Upper lobe of left lung (tissue), 6 donors: ENCODE data around the gene CRYBB1. TPM values are rescaled to one million over a fixed set of nuclear protein-coding genes. Genes with fewer than 3 reads are reported as not detected.

Experiments
- ATAC-seq, 2 donors: fragments of 200-7000 bp; cut with Tn5 transposase; one replicate each; pipeline ENCODE4 v1.9.1; 2022; ENCODE audit warnings: mild to moderate bottlenecking in 2 of 2, moderate library complexity in 2 of 2; ENCODE audit not compliant: low FRiP score in 2 of 2
- DNase-seq, 2 donors: peaks; one replicate each; pipeline ENCODE4 v3.0.0-alpha.2; 2019 to 2020
- H3K27ac ChIP-seq, 4 donors: fragments of 200-600 bp; sonication (generic); one replicate each; pipeline ENCODE4 v1.5.1; 2016 to 2019
- H3K27me3 ChIP-seq, 4 donors: fragments of 200-600 bp; sonication (generic); one replicate each; pipeline ENCODE4 v1.5.1; 2017 to 2019
- H3K36me3 ChIP-seq, 4 donors: fragments of 200-600 bp; sonication (generic); one replicate each; pipeline ENCODE4 v1.5.1; 2016 to 2019
- H3K4me1 ChIP-seq, 4 donors: fragments of 200-600 bp; sonication (generic); one replicate each; pipeline ENCODE4 v1.5.1; 2018 to 2019
- H3K4me3 ChIP-seq, 4 donors: fragments of 200-600 bp; sonication (generic); one replicate each; pipeline ENCODE4 v1.5.1; 2017 to 2019; ENCODE audit warnings: mild to moderate bottlenecking in 2 of 4, moderate library complexity in 1 of 4
- H3K9me3 ChIP-seq, 4 donors: fragments of 200-600 bp; sonication (generic); one replicate each; pipeline ENCODE4 v1.5.1; 2018 to 2019
- EP300 ChIP-seq, 4 donors: sonication (generic); formaldehyde crosslinking; IDR thresholded peaks; one replicate each; pipeline ENCODE4 v1.5.1; 2017; ENCODE audit warnings: antibody characterized with exemption in 4 of 4, control low read depth in 2 of 4
- POLR2A ChIP-seq, 4 donors: fragments of 450-650 bp; IDR thresholded peaks; one replicate each; pipeline ENCODE4 v1.5.1; 2016 to 2017; ENCODE audit warnings: antibody characterized with exemption in 4 of 4, mild to moderate bottlenecking in 2 of 4
- POLR2AphosphoS5 ChIP-seq, 2 donors: sonication (generic); formaldehyde crosslinking; IDR thresholded peaks; one replicate each; pipeline ENCODE4 v1.5.1; 2017; ENCODE audit warnings: antibody characterized with exemption in 2 of 2
- WGBS, 2 donors: methylation state at CpG; one replicate each; pipeline ENCODE4 v1.1.5; 2017 to 2018; 5-methylcytosine and 5-hydroxymethylcytosine counted together
- total RNA-seq, 6 donors: library from RNA; depleted of rRNA in 4 of 6; stranded (reverse); fragments of >200 nt in 4 of 6; gene quantifications; one replicate each; pipeline versions ENCODE4 v1.1.0 to v1.2.1, GENCODE V29; 2016 to 2021
- TF ChIP-seq, protein P1 (sequence below), 6 experiments: fragments of 450-650 bp in 4 of 6; fragments of 200-600 bp in 2 of 6; sonication (generic) in 2 of 6; IDR thresholded peaks; one replicate each; pipeline ENCODE4 v1.5.1; 2016 to 2019; ENCODE audit warnings: antibody characterized with exemption in 6 of 6
- donor health status: DM: no; HTN: no; CAD: no; lungs with moderate emphysema.
- donor health status: DM: no; HTN: yes; CAD: no; lungs with severe emphysema.

CRYBB1 gene
- total RNA-seq, 6 donors from 2014 or later = 0.26 to 0.81 TPM; not detected in 4

GRCh38 chr22:26608129-26608528, 9.7 kb downstream of the CRYBB1 start:
- DNase-seq (no peak), ATAC-seq (no peak)
- Histone ChIP-seq H3K4me1 (no peaks in the 10 kb centered on the region), H3K27me3 (no peaks in the 10 kb centered on the region), H3K4me3 (no peak overlapping the region), H3K27ac (no peak overlapping the region), H3K36me3 (no peaks in the 10 kb centered on the region), H3K9me3 (no peaks in the 10 kb centered on the region)
- 57 to 65% methylated on average over 2 of the region's 2 CpGs for WGBS, 2 donors
- TF ChIP-seq POLR2A (IDR thresholded peaks at IDR 0.05) = no peak
- no peak for TF ChIP-seq POLR2AphosphoS5 (IDR thresholded peaks at IDR 0.05)
- no peak for TF ChIP-seq EP300 (IDR thresholded peaks at IDR 0.05)
- TF ChIP-seq, protein P1, sequence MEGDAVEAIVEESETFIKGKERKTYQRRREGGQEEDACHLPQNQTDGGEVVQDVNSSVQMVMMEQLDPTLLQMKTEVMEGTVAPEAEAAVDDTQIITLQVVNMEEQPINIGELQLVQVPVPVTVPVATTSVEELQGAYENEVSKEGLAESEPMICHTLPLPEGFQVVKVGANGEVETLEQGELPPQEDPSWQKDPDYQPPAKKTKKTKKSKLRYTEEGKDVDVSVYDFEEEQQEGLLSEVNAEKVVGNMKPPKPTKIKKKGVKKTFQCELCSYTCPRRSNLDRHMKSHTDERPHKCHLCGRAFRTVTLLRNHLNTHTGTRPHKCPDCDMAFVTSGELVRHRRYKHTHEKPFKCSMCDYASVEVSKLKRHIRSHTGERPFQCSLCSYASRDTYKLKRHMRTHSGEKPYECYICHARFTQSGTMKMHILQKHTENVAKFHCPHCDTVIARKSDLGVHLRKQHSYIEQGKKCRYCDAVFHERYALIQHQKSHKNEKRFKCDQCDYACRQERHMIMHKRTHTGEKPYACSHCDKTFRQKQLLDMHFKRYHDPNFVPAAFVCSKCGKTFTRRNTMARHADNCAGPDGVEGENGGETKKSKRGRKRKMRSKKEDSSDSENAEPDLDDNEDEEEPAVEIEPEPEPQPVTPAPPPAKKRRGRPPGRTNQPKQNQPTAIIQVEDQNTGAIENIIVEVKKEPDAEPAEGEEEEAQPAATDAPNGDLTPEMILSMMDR (IDR thresholded peaks at IDR 0.05) = no peak

- WGBS, 2 donors = 90 to 93% methylated on average over 4 of the region's 4 CpGs
- ATAC-seq (no peak), DNase-seq (no peak)
- H3K36me3 ChIP-seq = no peaks in the 10 kb centered on the region
- H3K27me3 ChIP-seq = no peaks in the 10 kb centered on the region
- H3K4me1 ChIP-seq = no peaks in the 10 kb centered on the region
- H3K4me3 ChIP-seq = no peak overlapping the region
- no peaks in the 10 kb centered on the region for H3K9me3 ChIP-seq
- TF ChIP-seq POLR2A (IDR thresholded peaks at IDR 0.05) (no peak), POLR2AphosphoS5 (IDR thresholded peaks at IDR 0.05) (no peak), EP300 (IDR thresholded peaks at IDR 0.05) (no peak)
- TF ChIP-seq, protein P1 (IDR thresholded peaks at IDR 0.05) = no peak
- H3K27ac ChIP-seq = no peak overlapping the region
These were observed 11.2 kb downstream of the CRYBB1 start for GRCh38 chr22:26606611-26607010.

DNA sequence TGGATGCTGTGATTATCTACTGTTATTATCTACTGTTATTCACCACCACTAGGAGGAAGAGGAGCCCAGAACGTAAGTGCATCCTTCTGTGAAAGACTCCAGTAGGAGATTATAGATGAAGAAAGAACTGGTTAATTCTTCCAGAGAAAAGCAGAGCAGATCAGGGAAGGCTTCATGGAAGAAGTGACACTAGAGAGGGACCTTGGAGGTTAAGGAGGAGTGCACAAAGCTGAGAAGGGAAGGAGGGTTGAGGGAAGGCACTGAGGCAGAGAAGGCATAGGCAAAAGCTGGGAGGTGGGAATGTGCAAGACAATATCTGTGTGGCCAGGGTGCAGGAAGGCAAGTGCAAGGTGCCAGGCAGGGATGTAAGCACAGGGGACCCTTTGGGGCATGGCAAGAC, 13.5 kb downstream of the CRYBB1 start:
- DNase-seq (no peak), ATAC-seq (no peak)
- Histone ChIP-seq H3K9me3 (no peaks in the 10 kb centered on the region), H3K36me3 (no peaks in the 10 kb centered on the region), H3K27ac (no peak overlapping the region), H3K27me3 (no peaks in the 10 kb centered on the region), H3K4me3 (no peak overlapping the region), H3K4me1 (no peaks in the 10 kb centered on the region)
- TF ChIP-seq POLR2AphosphoS5 (IDR thresholded peaks at IDR 0.05) = no peak
- no peak for TF ChIP-seq POLR2A (IDR thresholded peaks at IDR 0.05)
- TF ChIP-seq, protein P1 (IDR thresholded peaks at IDR 0.05) = no peak
- TF ChIP-seq EP300 (IDR thresholded peaks at IDR 0.05) = no peak
- WGBS, 2 donors = 69 to 74% methylated on average over 1 of the region's 1 CpG

DNA sequence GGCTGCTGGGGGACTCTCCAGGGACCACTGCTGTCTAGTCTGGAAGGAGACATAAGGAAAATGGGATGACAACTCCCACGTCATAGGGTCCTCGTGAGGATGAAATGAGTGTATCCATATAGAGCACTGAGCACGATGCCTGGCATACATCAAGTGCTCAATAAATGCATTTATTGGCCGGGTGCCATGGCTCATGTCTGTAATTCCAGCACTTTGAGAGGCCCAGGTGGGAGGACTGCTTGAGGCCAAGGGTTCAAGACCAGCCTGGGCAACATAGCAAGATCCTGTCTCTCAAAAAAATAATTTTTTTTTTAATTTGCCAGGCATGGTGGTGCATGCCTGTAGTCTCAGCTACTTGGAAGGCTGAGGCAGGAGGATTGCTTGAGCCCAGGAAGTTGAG, 15.7 kb downstream of the CRYBB1 start:
- DNase-seq (no peak), ATAC-seq (no peak)
- no peak overlapping the region for H3K4me3 ChIP-seq
- no peaks in the 10 kb centered on the region for H3K4me1 ChIP-seq
- H3K36me3 ChIP-seq = no peaks in the 10 kb centered on the region
- no peaks in the 10 kb centered on the region for H3K27me3 ChIP-seq
- TF ChIP-seq, protein P1 (IDR thresholded peaks at IDR 0.05) = no peak
- TF ChIP-seq POLR2AphosphoS5 (IDR thresholded peaks at IDR 0.05) (no peak), EP300 (IDR thresholded peaks at IDR 0.05) (no peak), POLR2A (IDR thresholded peaks at IDR 0.05) (no peak)
- no peaks in the 10 kb centered on the region for H3K9me3 ChIP-seq
- 88 to 89% methylated on average over 4 of the region's 4 CpGs for WGBS, 2 donors
- H3K27ac ChIP-seq = no peak overlapping the region

DNA sequence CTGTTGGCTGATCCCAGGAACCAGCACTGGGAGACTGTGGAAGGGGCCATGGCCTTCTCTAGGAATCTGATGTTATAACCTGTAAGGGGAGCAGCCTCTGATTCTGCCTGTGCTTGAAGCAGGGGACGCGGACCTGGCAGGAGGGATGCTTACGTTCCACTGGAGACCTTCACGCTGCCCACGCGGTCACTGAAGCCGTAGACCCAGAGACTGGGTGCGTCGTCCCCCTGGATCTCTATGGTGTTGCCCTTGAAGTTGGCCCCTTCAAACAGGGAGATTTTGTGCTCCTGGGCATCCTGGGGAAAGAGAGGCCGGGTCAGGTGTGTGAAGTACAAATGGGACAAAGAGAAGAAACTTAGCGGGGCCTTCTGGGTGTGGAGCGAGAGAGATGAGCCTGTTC, 16.1 kb downstream of the CRYBB1 start:
- H3K4me3 ChIP-seq = no peak overlapping the region
- no peak for ATAC-seq
- 84 to 91% methylated on average over 9 to 12 of the region's 12 CpGs for WGBS, 2 donors
- no peak overlapping the region for H3K27ac ChIP-seq
- no peak for TF ChIP-seq POLR2A (IDR thresholded peaks at IDR 0.05)
- H3K36me3 ChIP-seq = no peaks in the 10 kb centered on the region
- DNase-seq = no peak
- no peaks in the 10 kb centered on the region for H3K4me1 ChIP-seq
- H3K9me3 ChIP-seq = no peaks in the 10 kb centered on the region
- no peaks in the 10 kb centered on the region for H3K27me3 ChIP-seq
